Anterior cingulate cortex (tissue), 58 donors: Measurements from ENCODE around the gene EIF2AK3.
A peak's percentile ranks its signal among the peaks of the same experiment; 100 is the strongest.
"Not testable (repeated sequence)": the region's sequence is repeated elsewhere in the genome, so short reads cannot be mapped to it uniquely, and the experiment has no call there.

Source experiments
- DNase-seq, 58 donors: peaks; one replicate each; lab custom pipeline; 2025; lab: John Stamatoyannopoulos, UW

Gene EIF2AK3

DNA sequence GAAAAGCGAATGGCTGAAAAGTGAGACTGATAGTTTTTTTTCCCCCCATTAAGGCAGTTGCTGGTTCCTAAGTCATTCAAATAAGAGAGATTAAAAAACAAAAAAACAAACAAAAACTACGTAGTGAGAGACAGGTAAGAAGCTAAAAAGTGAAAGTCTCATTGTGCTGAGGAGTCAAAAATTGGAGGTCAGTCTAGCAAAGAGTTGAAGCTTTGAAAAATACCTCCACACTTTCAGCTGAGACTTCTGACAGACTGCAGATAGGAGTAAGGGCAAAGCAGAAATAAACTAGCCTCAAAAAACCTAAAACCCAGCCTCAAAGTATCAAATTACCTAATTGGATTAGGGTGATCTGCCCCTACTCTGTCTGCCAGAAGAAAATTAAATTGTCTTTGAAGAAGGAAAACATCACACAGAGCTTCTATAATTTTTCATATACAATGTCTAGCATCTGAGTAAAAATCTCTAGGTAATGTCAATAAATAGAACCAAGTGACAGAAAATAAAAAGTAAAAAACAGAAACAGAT lies 10.9 kb upstream of the EIF2AK3 start:
- no peak for DNase-seq

DNA sequence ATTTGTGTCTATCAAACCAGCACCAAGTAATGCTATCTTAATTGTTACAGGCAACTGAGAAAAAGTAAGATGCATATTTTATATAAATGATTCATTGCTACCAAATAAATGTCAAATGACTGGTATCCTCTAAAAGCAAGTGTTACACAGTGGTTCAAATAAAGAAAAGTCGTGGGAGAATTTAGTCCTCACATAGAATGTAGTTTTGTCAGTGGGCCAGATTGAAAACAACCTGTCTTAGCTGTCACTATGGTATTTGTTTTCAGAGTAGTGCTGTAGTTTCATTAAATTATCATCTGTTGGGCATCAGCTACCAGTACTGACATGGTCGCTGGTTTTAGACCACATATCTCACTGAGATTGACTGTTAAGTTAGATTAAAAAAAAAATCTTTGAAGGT lies 10.2 kb upstream of the EIF2AK3 start:
- no peak for DNase-seq

DNA sequence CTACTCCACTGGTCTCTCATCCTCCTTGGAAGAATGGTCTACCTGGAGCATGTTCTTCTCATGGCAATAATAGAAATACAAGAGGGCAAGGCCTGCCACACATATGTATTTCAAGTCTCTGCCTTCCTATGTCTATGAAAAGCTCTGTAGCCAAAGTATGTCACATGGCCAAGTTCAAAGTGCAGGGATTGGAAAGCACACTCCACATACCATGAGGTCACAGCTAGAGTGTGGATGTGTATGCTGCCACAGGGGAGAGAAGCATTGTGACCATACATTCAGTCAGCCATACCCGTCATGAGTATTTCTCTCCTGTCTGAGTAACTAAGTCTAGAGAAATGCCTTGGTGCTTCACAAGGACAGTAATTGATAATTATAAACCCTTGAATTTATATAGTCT lies 8.8 kb upstream of the EIF2AK3 start:
- no peak for DNase-seq

DNA sequence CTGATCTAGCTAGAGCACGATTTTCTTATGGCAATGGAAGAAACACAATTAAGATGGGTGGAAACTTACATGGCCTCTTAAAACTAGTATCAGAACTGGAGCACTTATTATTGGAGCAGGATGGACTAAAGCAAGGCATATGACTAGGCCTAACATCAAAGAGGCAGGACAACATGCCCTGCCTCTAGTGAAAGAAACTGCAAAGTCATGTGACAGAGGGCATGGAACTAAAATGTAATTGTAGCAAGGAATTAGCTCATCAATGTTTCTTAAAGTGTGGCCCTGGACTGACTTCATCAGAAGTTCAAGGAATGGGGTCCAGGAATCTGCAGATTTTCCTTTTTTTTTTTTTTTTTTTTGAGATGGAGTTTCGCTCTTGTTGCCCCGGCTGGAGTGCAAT lies 5.3 kb upstream of the EIF2AK3 start:
- no peak for DNase-seq

DNA sequence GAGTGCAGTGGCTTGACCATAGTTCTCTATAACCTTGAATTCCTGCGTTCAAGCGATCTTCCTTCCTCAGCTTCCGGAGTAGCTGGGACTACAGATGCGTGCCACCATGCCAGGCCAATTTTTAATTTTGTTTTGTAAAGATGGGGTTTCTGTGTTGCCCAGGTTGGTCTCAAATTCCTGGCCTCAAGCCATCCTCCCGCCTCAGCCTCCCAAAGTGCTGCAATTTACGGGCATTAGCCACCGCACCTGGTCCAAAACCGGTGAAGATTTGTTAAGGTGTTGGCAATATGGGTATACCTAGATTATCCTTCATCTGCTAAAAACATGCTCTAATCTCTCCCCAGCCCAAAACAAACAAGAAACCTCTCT lies 1.3 kb upstream of the EIF2AK3 start:
- no peak for DNase-seq

DNA sequence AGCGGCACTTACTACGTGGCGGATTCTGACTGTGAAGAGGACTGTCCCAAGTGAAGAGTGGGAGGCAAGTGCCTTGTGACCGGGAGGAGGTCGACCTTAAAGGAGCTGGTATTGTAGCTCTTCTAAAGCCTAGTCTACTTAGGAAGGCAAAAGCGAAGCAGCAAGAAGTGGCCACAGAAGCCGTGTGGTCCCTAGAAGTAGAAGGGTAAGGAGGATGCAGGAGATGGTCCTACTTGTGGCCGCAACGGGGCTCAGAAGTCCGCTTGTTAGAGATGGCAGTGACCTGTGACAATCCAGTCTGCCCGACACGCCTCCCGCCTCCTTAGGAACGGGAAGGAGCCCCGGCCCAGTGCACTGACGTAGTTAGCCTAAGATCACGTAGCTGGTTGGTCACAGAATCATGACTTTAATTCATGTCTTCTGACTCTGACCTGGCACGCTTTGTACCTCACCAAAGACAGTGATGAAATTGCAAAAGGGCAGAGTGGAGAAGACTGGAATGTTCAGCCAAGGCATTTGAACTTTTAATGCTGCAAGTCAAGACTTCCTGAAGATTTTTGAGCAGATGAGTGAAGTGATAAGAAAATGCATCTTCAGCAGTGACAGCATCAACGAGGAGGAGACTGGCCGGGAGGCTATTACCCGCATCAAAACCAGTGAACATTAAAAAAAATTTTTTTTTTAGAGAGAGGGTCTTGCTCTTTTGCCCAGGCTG lies 749 bp upstream of the EIF2AK3 start:
- peak in 31 of 58 donors; percentile 39 to 91 (median 76) for DNase-seq

DNA sequence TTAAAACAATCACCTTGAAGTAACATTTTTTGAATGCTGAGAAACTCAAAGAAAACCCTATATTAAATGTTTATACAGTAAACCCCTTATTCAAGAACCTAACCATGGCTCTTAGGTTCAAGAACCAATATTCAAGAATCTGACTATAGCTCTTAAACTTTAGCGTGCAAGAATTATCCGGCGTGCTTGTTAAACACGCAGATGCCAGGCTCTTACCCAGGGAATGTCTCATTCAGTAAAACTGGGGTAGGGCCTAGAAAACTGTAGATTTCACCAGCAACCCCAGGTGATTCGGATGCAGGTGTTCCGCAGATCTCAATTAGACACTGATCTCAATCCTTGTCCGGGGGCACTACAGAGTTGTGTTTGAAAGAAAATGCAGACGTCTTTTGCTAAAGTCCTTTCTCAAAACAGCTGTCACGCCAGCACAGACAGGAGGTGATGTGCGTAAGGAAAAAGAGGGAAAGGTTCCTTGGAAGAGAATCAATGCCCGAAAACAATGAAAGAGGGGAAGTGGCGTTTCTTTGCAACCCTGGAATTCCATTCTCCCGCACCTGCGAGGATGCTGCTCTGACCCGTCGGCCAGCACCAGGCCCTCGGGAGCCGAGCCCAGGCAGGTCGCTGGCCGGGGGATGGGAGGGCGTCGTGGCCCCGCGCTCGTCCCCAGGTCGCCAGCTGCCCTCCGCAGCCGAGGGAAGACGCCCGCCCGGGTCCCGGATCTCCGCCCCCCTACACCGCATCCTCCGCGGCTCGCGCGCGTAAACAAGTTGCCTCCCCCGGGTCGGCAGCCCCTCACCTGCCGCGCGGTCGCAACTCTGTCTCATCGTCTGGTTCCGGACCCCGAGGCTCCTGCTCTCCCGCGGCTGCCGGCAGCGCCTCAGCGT lies 851 bp downstream of the EIF2AK3 start:
- DNase-seq, result peak in 25 of 58 donors; percentile 3 to 60 (median 26)

DNA sequence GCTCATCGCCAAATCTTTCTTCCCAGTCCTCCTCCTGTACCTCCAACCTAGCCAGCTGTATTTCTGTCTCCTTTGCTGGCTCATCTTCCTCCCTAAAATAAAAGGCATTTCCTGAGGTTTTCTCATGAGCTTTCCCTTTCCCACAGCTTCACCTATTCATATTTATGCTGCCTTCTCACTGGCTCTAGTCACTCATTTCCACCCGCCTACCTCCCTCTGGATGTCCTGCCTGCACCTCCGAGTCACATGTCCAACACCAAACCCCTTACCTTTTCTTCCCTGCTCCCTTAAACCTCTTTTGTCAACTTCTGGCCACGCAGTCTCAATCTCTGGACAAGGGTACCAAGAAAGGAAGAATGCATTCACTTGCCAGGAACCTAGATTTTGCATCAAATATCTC lies 2.8 kb downstream of the EIF2AK3 start:
- DNase-seq, result no peak

DNA sequence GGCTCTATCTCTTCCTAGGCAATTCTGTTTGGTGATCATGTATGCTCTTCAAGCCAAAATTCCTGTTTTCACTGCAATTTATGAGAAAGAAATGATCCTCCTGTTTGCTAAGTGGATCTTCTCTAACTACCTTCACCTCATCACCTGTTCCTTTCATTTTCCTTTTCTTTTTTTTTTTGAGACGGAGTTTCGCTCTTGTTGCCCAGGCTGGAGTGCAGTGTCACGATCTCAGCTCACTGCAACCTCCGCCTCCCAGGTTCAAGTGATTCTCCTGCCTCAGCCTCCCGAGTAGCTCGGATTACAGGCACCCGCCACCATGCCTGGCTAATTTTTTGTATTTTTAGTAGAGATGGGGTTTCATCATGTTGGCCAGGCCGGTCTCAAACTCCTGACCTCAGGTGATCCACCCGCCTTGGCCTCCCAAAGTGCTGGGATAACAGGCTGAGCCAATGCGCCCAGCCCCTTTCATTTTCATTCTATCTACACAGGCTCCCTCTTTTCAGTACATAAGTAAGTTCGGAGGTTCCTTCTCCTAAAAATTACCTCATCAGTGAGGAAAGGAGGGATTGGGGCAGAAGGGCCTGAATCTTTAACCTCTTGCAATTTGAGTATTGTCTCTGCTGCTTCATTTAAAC lies 3.3 kb downstream of the EIF2AK3 start:
- DNase-seq, result not testable (repeated sequence)

DNA sequence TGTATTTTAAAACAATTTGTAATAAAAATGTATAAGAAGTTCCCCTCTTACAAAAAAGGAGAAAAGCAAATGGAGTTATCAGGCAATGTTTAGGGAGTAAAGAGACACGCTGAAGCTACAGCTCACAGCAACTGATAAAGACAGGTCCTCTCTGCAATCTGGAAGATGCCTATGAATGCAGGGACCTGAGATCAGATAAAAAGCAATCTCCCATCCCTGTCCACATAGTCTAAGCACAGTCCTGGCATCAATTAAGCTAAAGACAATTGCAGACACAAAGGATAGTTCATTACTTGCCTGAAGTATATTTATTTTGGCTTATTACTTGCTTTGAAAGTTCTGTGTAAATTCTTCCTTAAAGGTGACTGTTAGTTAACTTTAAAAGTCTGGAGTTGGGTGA lies 5.0 kb downstream of the EIF2AK3 start:
- DNase-seq, result no peak

DNA sequence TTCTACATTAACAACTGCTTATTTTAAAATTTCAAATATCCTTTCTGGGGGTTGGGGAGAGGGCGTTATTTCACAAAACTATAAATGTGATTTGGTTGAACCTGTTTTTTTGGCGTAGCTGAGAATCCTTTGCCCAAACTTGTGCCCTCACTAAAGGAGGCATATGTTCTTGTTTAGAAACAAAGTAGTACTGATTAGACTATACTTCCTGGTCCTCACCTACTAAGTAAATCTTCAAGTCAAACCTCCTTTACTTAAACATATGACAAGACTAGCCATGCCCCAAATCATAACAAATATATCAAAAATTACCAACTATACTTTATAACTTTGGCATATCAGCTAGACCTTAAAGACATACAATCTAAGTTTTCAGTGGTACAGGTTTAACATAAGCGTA lies 5.8 kb downstream of the EIF2AK3 start:
- DNase-seq, result no peak

DNA sequence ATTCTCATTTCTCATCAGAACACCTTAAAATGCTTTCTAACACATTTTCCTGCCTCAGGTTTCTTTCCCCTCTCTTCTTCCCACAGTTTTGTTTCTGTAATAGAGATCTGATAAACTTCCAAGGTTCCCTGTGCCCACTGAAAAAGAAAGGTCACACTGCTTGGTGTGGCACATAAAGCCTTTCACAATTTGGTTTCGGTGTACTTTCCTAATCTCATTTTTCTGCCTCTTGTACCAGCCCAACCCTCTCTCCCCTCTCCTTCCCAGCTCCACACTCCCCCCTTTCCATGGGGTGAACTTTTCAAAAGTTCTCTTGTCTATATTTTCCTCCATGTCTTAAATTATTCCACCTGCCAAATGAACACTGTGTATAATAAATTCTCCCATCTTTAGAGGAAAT lies 7.2 kb downstream of the EIF2AK3 start:
- DNase-seq, result no peak

DNA sequence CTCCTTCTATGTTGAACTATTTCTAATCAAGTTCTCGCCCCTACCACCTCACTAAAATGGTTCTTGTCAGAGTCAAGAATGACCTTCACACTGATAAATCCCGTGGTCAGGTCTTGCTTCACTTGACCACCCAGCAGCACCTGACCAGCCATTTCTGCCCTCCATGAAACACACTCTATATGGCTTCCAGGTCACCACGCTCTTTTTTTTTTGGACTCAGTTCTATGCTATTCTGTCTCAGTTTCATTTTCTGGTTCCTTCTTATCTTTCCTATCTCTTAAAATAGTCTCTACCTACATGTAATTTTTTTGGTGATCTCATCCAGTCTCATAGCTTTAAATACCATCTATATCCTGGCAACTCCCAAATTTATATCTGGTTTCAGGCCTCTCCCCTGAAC lies 11.4 kb downstream of the EIF2AK3 start:
- no peak for DNase-seq

DNA sequence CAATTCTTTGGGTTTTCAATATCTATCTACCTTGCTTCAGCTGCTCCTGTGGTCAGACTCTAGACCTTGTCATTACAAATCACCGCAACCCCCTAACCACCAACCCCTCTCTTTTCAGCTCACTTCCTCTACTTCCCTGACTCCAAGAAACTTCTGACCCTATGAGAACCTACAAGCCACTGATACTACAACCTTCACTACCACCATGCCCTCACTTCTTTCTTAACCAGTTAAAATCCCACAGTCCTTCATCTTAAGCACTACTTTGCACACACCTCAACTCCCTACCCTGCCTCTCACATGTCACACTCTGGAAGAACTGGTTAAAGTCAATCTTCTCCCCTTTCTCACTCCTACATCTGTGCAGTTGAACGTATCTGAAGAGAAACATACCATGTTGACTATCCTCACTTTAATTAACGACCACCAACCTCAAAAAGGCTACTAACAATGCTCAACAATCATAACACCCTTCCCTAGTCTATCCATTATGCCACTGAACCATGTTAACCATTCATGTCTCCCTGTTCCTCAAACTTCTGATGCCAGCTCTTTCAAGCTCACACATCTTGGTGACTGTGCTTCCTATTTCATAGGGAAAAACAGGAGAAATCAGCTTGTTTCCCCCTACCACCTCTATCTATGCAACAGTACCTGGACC lies 12.6 kb downstream of the EIF2AK3 start:
- no peak for DNase-seq

DNA sequence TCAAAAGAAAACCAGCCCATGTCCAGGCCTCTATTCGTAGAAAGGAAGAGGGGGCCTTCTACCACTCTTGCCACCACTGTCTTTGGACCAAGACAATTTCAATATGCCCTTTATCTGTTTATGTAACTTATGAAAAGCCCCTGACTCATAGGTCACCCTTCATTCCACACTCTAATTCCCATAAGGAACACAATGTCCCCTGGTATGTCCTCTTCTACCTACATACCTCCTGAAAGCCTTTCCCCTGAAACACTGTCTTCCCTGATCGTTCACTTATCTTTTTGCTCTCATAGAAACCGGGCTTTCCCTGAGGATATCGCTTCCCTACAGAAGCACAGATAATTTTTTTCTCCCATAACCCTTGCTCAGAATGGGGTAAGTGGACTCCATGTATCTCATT lies 13.3 kb downstream of the EIF2AK3 start:
- no peak for DNase-seq

DNA sequence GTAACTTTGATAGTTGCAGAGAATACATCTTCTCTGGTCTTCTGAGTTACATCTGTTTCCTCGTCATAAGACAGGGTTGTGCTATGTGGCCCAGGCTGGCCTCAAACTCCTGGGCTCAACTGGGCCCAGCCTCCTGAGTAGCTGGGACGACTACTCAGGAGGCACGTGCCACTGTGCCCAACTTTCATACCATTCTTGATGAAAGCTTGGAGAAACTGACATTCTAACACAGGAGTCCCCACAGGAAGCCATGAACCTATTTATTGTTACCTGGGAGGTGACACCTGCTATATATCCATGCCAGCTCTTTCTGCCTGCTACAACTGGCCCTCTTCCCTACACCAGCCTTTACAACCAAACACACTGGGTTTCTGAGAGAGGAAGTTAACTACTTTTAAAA lies 19.1 kb downstream of the EIF2AK3 start:
- no peak for DNase-seq

DNA sequence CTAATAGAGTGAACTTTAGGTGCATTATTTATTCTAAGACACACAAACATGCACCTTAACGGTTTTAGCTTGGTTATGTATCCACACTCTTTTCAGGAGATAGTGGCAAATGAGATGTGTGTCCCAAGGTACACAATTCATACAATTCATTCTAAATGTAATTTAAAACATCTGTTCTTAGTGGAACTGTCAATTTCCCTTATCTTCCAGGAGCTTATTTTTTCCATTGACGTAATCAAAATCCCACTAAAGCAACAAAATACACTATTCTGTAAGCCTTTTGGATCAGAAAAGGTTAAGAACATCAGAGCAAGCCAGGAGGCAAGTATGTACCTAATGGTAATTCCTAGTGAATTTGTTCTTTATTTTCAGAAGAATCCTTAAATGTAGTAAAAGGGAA lies 19.8 kb downstream of the EIF2AK3 start:
- no peak for DNase-seq

DNA sequence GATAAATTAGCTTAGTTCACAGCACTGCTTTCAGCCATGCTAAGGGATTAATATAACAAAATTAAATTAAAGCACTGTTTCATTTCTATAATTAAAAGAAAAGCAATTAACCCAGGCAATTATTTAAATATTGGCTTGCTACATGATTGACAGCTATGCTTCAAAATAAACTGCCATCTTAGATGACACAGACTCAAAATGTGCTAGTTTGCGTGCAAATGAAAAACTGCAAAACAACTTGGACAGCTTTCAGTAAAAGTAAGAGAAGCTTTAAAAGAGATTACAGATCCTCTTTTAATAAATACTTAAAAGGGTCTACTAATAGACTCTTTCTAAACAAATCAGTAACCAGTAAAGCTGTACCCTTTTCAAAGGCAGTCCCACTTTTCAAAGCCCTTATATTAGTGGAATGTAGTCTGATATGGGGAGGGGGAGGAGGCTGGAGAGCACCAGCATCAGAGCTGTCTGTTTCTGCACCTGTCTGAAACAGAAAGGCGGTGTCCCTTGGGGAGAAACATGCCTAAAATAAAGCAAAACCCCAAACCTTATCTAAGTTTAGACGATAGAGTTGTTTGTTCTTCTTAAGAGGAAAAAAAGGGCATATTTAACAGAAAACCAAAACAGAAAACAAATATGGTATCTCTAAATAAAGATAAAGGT lies 20.8 kb downstream of the EIF2AK3 start:
- DNase-seq, result no peak

DNA sequence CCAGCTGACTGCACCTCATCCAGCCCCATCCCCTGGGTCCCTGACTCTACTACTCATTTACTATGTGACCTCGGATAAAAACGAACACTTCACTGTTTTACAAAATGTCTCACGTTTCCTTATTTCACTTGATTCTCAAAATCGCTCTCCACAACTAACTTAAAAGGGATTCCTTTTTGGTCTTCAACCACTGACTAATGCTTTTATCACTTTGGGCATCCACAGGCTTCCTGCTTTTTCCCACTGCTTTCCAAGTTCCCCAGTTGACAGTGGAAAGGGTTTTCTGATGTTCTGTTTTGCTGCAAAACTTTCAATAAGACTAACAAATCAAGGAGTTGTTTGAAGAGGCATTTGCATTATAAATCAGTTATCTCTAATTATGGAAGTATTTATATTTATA lies 24.1 kb downstream of the EIF2AK3 start:
- DNase-seq, result no peak

DNA sequence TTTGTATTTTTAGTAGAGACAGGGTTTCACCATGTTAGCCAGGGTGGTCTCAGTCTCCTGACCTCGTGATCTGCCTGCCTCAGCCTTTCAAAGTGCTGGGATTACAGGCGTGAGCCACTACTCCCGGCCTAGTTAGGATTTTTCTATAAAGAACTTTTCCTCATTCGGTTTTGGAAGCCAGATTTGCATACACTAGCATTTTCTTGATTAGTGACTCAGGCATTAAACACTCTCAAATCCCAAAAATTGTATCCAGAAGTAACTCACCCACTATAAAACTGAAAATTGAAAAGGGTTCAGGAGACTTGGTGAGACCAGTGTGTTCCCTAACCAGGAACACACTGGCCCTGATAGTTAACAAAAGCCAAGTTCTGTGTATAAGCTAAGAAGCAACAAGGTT lies 25.2 kb downstream of the EIF2AK3 start:
- DNase-seq, result no peak
